ENCODE results near the gene BOC. TPM values are rescaled to one million over a fixed set of nuclear protein-coding genes. Genes with fewer than 3 reads are reported as not detected.

The BOC gene
- total RNA-seq, 4 donors from 2014 or later, result 13.7 to 75.7 (median 24.1) TPM

GRCh38 chr3:113297841-113298240 lies 86.5 kb downstream of the BOC start:
- WGBS, 2 donors, result 85 to 90% methylated on average over 4 of the region's 4 CpGs
- Histone ChIP-seq H3K9me3 (no peaks in the 10 kb centered on the region), H3K4me3 (no peak overlapping the region), H3K4me1 (no peaks in the 10 kb centered on the region), H3K27ac (no peak overlapping the region), H3K36me3 (no peaks in the 10 kb centered on the region), H3K27me3 (no peaks in the 10 kb centered on the region)
- TF ChIP-seq POLR2A (IDR thresholded peaks at IDR 0.05) (no peak), CTCF (IDR thresholded peaks at IDR 0.05) (no peak)
- DNase-seq, result no peak
- intact Hi-C loops (cut with DNase I), result no loop called here

- Histone ChIP-seq H3K4me3 (no peak overlapping the region), H3K36me3 (peaks cover 0 to 10% (median 0%) of the 10 kb centered on the region in 3 donors), H3K27ac (no peak overlapping the region), H3K9me3 (no peaks in the 10 kb centered on the region), H3K27me3 (no peaks in the 10 kb centered on the region), H3K4me1 (no peaks in the 10 kb centered on the region)
- TF ChIP-seq CTCF (IDR thresholded peaks at IDR 0.05) (no peak), POLR2A (IDR thresholded peaks at IDR 0.05) (no peak)
- 85 to 88% methylated on average over 2 of the region's 2 CpGs for WGBS, 2 donors
- intact Hi-C loops (cut with DNase I), result no loop called here
- no peak for DNase-seq
These were observed 89.2 kb downstream of the BOC start for GRCh38 chr3:113300596-113300995.

GRCh38 chr3:113304102-113304501 lies 92.7 kb downstream of the BOC start:
- no peak for DNase-seq
- H3K4me3 ChIP-seq, result no peak overlapping the region
- no peaks in the 10 kb centered on the region for H3K4me1 ChIP-seq
- H3K9me3 ChIP-seq, result no peaks in the 10 kb centered on the region
- peaks cover 0 to 18% (median 0%) of the 10 kb centered on the region in 3 donors for H3K36me3 ChIP-seq
- no peak overlapping the region for H3K27ac ChIP-seq
- WGBS, 2 donors, result 82 to 85% methylated on average over 3 of the region's 3 CpGs
- H3K27me3 ChIP-seq, result no peaks in the 10 kb centered on the region
- TF ChIP-seq POLR2A (IDR thresholded peaks at IDR 0.05), result no peak
- no peak for TF ChIP-seq CTCF (IDR thresholded peaks at IDR 0.05)
- intact Hi-C loops (cut with DNase I), result no loop called here

- Histone ChIP-seq H3K27ac (no peak overlapping the region), H3K36me3 (peaks cover 0 to 18% (median 0%) of the 10 kb centered on the region in 3 donors), H3K9me3 (no peaks in the 10 kb centered on the region), H3K27me3 (no peaks in the 10 kb centered on the region), H3K4me3 (no peak overlapping the region), H3K4me1 (no peaks in the 10 kb centered on the region)
- no peak for DNase-seq
- WGBS, 2 donors, result 84% methylated on average over 7 of the region's 7 CpGs
- TF ChIP-seq CTCF (IDR thresholded peaks at IDR 0.05), result no peak
- TF ChIP-seq POLR2A (IDR thresholded peaks at IDR 0.05), result no peak
- intact Hi-C loops (cut with DNase I), result no loop called here
These were observed 93.6 kb downstream of the BOC start for GRCh38 chr3:113304856-113305540.

- H3K27me3 ChIP-seq, result no peaks in the 10 kb centered on the region
- TF ChIP-seq POLR2A (IDR thresholded peaks at IDR 0.05) (no peak), CTCF (IDR thresholded peaks at IDR 0.05) (no peak)
- no peak overlapping the region for H3K4me3 ChIP-seq
- 75 to 80% methylated on average over 1 of the region's 1 CpG for WGBS, 2 donors
- peaks cover 0 to 39% (median 0%) of the 10 kb centered on the region in 3 donors for H3K36me3 ChIP-seq
- H3K4me1 ChIP-seq, result no peaks in the 10 kb centered on the region
- H3K9me3 ChIP-seq, result peaks cover 0 to 6% (median 4%) of the 10 kb centered on the region in 3 donors
- intact Hi-C loops (cut with DNase I), result no loop called here
- no peak for DNase-seq
- no peak overlapping the region for H3K27ac ChIP-seq
These were observed 99.6 kb downstream of the BOC start for GRCh38 chr3:113310960-113311359.
